Measurements from ENCODE around the gene ATP2C2.

GRCh38 chr16:84406006-84406963, 37.9 kb downstream of the ATP2C2 start:
- TF ChIP-seq, protein P1, sequence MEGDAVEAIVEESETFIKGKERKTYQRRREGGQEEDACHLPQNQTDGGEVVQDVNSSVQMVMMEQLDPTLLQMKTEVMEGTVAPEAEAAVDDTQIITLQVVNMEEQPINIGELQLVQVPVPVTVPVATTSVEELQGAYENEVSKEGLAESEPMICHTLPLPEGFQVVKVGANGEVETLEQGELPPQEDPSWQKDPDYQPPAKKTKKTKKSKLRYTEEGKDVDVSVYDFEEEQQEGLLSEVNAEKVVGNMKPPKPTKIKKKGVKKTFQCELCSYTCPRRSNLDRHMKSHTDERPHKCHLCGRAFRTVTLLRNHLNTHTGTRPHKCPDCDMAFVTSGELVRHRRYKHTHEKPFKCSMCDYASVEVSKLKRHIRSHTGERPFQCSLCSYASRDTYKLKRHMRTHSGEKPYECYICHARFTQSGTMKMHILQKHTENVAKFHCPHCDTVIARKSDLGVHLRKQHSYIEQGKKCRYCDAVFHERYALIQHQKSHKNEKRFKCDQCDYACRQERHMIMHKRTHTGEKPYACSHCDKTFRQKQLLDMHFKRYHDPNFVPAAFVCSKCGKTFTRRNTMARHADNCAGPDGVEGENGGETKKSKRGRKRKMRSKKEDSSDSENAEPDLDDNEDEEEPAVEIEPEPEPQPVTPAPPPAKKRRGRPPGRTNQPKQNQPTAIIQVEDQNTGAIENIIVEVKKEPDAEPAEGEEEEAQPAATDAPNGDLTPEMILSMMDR (conservative IDR thresholded peaks at IDR 0.05; ENCODE audit: low read length) = no peak
- no peak for TF ChIP-seq EZH2phosphoT487 (IDR thresholded peaks at IDR 0.05; ENCODE audit: borderline replicate concordance)

All from Loucy (cell line).